ENCODE data around the gene SCYGR5.

DNA sequence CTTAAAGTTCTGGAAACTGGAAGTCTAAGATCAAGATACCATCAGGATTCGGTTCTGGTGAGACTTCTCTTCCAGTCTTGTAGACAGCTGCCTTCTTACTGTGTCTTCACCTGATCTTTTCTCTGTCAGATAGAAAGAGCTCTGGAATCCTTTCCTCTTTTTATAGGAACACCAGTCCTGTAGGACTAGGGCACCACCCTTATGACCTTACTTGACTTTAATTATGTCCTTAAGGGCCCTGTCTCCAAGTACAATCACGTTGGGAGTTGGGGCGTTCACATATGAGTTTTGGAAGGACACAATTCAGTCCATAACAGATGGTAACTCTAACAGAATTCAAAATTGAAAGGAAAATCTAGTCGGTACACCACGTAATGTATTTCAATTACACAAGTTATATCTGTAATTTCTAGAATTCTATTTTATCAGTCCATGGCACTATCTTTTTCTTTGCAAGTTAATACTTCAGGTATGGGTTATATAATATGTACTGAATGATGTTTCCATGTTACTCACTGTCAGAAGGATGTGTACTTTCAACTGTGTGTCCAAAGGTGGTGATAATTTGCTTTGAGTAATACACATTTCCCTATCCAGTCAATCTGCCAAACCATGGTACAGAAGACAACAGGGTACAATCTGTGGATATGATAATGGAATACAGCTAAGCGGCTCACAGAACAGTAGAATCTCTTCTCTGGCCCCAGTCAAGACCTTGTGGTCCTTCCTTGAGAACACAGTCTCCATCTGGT is 1.2 kb upstream of the SCYGR5 start:
- no peak for TF ChIP-seq POLR2A (IDR thresholded peaks at IDR 0.05)
- TF ChIP-seq, protein P1, sequence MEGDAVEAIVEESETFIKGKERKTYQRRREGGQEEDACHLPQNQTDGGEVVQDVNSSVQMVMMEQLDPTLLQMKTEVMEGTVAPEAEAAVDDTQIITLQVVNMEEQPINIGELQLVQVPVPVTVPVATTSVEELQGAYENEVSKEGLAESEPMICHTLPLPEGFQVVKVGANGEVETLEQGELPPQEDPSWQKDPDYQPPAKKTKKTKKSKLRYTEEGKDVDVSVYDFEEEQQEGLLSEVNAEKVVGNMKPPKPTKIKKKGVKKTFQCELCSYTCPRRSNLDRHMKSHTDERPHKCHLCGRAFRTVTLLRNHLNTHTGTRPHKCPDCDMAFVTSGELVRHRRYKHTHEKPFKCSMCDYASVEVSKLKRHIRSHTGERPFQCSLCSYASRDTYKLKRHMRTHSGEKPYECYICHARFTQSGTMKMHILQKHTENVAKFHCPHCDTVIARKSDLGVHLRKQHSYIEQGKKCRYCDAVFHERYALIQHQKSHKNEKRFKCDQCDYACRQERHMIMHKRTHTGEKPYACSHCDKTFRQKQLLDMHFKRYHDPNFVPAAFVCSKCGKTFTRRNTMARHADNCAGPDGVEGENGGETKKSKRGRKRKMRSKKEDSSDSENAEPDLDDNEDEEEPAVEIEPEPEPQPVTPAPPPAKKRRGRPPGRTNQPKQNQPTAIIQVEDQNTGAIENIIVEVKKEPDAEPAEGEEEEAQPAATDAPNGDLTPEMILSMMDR (IDR thresholded peaks at IDR 0.05), result no peak

All from heart left ventricle (tissue), 13 donors.